ENCODE measurements around the gene PRPF18. TPM values are rescaled to one million over a fixed set of nuclear protein-coding genes. Genes with fewer than 3 reads are reported as not detected.

Gene PRPF18
- total and polyA plus RNA-seq, 3 donors from 2014 or later, result 20.6 to 30.6 (median 26.9) TPM

DNA sequence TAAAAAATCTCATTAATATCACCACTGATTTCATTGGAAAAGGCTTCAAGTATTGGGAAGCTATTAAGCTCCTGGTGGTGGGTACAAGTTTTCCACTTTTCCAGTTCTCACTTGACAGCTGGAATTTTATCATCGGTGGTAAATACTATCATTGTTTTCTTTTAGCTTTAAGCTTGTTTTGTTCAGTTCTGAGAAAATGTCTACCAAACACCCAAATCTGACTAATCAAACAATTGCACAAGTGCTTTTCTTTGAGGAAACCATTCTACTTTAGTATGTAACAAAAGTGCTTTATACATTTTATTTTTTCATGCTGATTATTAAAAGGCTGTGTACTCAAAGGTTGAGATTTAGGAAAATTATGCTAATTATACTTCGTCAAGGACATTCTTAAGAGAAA is 7.9 kb downstream of the PRPF18 start:
- Histone ChIP-seq H3K4me3 (no peak overlapping the region), H3K4me1 (no peaks in the 10 kb centered on the region), H3K9me3 (no peaks in the 10 kb centered on the region), H3K27ac (no peak overlapping the region), H3K36me3 (ENCODE audit: low read depth, missing control alignments) (no peaks in the 10 kb centered on the region), H3K27me3 (no peaks in the 10 kb centered on the region)
- intact Hi-C loops (cut with DNase I; ENCODE audit: low total_unique reads), result no loop called here
- TF ChIP-seq, protein P1, sequence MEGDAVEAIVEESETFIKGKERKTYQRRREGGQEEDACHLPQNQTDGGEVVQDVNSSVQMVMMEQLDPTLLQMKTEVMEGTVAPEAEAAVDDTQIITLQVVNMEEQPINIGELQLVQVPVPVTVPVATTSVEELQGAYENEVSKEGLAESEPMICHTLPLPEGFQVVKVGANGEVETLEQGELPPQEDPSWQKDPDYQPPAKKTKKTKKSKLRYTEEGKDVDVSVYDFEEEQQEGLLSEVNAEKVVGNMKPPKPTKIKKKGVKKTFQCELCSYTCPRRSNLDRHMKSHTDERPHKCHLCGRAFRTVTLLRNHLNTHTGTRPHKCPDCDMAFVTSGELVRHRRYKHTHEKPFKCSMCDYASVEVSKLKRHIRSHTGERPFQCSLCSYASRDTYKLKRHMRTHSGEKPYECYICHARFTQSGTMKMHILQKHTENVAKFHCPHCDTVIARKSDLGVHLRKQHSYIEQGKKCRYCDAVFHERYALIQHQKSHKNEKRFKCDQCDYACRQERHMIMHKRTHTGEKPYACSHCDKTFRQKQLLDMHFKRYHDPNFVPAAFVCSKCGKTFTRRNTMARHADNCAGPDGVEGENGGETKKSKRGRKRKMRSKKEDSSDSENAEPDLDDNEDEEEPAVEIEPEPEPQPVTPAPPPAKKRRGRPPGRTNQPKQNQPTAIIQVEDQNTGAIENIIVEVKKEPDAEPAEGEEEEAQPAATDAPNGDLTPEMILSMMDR (IDR thresholded peaks at IDR 0.05), result no peak
- no peak for TF ChIP-seq POLR2A (IDR thresholded peaks at IDR 0.05)
- no peak for DNase-seq
- WGBS, 2 donors, result 86 to 92% methylated on average over 2 of the region's 2 CpGs

DNA sequence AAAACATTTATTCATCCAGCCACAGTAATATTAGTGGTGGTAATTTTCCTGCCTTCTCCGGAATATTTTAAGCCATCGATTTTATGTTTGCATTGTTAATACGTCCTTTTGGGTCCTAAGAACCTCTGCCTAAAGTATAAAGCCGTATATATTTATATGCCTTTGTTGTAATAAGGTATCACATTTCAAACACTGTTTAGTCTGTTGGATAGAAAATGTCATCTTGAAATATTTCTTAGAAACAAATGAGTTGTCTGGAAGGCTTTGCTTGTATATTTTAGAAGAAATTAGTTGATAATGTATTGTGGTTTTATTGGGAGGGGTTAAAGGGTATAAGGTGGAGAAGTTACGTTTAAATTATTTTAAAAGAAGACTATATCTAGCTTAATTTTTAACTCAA is 11.1 kb downstream of the PRPF18 start:
- no peak overlapping the region for H3K4me3 ChIP-seq
- H3K27me3 ChIP-seq, result no peaks in the 10 kb centered on the region
- H3K27ac ChIP-seq, result no peak overlapping the region
- TF ChIP-seq, protein P1 (IDR thresholded peaks at IDR 0.05), result no peak
- no peak for TF ChIP-seq POLR2A (IDR thresholded peaks at IDR 0.05)
- H3K9me3 ChIP-seq, result no peaks in the 10 kb centered on the region
- H3K4me1 ChIP-seq, result no peaks in the 10 kb centered on the region
- intact Hi-C loops (cut with DNase I; ENCODE audit: low total_unique reads), result no loop called here
- no peak for DNase-seq
- 89 to 94% methylated on average over 5 of the region's 5 CpGs for WGBS, 2 donors
- H3K36me3 ChIP-seq (ENCODE audit: low read depth, missing control alignments), result no peaks in the 10 kb centered on the region

DNA sequence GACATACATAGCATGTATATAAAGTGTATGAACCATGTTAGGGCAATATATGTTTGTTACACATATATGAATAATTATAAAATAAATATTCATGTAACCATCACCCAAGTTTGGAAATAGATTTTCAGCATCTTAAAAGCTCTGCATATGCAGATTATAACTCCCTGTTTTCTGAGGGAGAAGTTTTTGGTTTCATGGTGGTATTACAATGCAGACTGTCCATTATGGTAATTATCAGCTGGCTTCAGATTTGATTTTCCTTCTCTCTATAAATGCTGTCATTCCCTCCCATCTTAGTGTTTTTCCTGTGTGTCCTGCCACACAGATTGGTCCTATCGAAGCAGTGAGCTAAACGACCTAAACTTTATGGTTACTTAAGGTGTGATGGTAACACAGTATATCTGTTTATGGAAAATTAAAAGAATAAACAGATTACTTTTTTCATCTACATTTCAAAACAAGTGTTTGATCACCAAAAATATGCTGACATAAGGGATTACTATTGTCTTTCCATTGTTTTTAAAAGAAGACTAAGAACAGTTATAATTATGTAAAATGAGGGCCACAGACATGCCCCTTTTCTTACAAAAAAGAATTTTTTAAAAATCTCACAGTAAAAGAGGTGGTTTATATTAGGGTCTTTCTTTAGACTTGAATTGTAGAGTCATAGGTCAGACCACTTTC is 17.7 kb downstream of the PRPF18 start:
- H3K27ac ChIP-seq, result no peak overlapping the region
- H3K4me3 ChIP-seq, result no peak overlapping the region
- 83 to 86% methylated on average over 2 of the region's 2 CpGs for WGBS, 2 donors
- no peaks in the 10 kb centered on the region for H3K27me3 ChIP-seq
- DNase-seq, result no peak
- no peaks in the 10 kb centered on the region for H3K36me3 ChIP-seq (ENCODE audit: low read depth, missing control alignments)
- no peak for TF ChIP-seq POLR2A (IDR thresholded peaks at IDR 0.05)
- TF ChIP-seq, protein P1 (IDR thresholded peaks at IDR 0.05), result no peak
- intact Hi-C loops (cut with DNase I; ENCODE audit: low total_unique reads), result no loop called here
- H3K4me1 ChIP-seq, result no peaks in the 10 kb centered on the region
- no peaks in the 10 kb centered on the region for H3K9me3 ChIP-seq

DNA sequence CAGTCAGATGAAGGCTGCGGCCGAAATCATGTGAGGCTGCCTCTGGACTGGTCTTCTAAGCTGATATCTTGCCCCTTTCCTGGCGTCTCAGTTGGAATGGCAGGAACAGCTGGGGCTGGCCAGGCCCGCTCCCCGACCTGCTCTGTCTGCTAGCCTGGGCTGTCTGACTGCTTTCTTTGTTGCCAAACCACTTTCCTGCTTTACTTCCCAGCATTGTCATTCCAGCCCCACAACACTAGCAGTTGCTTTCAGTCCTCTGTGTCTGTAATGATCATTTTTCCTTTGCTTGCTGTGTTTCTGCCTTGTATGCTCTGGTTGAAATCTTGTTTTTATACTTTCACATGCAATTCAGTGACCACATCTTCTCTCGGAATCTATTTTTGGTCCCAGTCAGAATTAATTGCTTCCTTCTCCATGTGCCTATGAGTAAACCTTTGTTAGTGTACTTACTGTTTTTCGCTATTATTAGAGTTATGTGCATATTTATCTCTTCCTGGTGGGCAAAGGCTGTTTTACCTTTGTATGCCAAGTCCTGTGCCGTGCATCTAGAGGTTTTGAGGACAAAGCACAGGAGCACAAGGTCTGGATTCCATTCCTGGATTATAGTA is 21.6 kb downstream of the PRPF18 start:
- intact Hi-C loops (cut with DNase I; ENCODE audit: low total_unique reads), result no loop called here

More for the DNA sequence above, 21.6 kb downstream of the PRPF18 start:
- H3K9me3 ChIP-seq, result no peaks in the 10 kb centered on the region
- TF ChIP-seq, protein P1 (IDR thresholded peaks at IDR 0.05), result no peak
- no peak for TF ChIP-seq POLR2A (IDR thresholded peaks at IDR 0.05)
- no peaks in the 10 kb centered on the region for H3K4me1 ChIP-seq
- H3K27me3 ChIP-seq, result no peaks in the 10 kb centered on the region
- H3K27ac ChIP-seq, result no peak overlapping the region
- no peaks in the 10 kb centered on the region for H3K36me3 ChIP-seq (ENCODE audit: low read depth, missing control alignments)
- WGBS, 2 donors, result 88 to 89% methylated on average over 8 of the region's 8 CpGs
- H3K4me3 ChIP-seq, result no peak overlapping the region
- DNase-seq, result no peak
